Stimulated activated CD4-positive, alpha-beta T cell treated with anti-CD3 and anti-CD28 coated beads, Interleukin-1b, Interleukin-23, amount 100 ng/mL, for 24 hours (primary cell): Measurements from ENCODE around the gene MYCN.
"Not testable (repeated sequence)": the region's sequence is repeated elsewhere in the genome, so short reads cannot be mapped to it uniquely, and the experiment has no call there.

Source experiments
- DNase-seq, 4 experiments: peaks; one replicate each; pipeline ENCODE4 v3.0.0-alpha.2; 2020; ENCODE audit warnings: low read depth in 4 of 4, low spot score in 1 of 4

MYCN gene

DNA sequence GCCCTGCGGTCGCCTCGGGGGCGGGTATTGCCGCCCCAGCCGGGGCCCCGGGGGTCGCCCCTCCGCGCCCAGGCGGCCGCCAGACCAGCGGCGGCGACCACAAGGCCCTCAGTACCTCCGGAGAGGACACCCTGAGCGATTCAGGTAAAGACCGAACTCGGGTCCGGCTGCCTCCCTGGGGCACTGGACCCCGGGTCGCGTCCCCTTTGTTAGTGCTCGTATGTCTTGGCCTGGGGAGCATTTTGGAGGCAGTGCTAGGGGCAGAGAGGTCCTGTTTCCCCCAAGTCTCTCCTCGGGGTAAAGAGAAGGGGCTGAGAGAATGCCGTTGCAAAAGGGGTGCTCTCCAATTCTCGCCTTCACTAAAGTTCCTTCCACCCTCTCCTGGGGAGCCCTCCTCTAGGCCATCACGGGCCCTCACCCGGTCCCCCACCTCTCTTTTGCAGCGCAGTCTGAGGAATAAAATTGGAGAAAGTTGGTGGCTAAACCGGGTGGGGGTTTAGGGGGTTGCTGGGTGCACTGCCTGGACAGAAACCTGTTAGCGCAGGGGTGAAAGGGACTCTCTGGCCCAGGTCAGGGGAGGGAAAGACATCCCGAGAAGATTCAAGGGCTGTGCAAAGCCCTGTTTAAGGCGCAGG, 2.5 kb downstream of the MYCN start:
- DNase-seq: no peak

GRCh38 chr2:15943378-15944280, 3.3 kb downstream of the MYCN start:
- no peak for DNase-seq

- DNase-seq: no peak
Measured at GRCh38 chr2:15944325-15945017, 4.1 kb downstream of the MYCN start.

GRCh38 chr2:15945909-15946705, 5.8 kb downstream of the MYCN start:
- no peak for DNase-seq

DNA sequence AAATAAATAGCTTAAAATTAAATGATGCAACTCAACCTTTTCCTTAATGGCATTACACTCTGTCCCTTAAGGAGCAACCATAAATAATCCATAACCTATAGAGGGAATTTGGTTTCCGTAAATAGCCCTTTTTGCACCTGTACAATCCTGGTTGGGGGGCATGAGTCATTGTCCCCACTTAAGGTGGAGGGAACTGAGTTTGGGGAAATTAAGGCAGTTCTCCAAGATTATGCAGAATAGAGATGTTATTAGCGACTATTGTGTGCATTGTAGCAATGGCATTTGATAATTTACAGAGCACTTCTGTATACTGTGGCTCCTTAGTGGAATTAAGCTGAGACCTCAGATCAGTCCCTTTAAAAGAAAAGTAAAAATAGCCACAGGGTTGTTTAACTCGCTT, 6.6 kb downstream of the MYCN start:
- no peak for DNase-seq

GRCh38 chr2:15947431-15947830, 7.1 kb downstream of the MYCN start:
- no peak for DNase-seq

GRCh38 chr2:15948704-15948957, 8.3 kb downstream of the MYCN start:
- DNase-seq: no peak

DNA sequence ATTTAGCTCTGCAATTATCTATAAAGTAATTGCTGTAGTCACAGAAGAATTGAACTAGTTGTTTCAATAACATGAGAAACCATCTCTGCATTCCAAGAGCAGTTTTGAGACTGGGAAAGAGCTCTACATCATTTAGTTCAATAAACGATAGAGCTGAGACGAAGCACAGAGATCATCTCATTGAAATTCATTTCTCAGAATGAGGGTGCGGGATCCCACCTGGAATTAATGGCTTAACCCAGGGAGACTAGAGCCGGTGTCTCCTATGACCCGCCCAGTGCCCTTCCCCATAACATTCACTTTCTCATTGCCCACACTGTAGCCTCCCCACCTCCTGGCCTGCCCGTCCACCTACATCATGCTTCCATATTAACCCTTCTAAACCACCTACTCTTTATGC, 8.8 kb downstream of the MYCN start:
- no peak for DNase-seq

DNA sequence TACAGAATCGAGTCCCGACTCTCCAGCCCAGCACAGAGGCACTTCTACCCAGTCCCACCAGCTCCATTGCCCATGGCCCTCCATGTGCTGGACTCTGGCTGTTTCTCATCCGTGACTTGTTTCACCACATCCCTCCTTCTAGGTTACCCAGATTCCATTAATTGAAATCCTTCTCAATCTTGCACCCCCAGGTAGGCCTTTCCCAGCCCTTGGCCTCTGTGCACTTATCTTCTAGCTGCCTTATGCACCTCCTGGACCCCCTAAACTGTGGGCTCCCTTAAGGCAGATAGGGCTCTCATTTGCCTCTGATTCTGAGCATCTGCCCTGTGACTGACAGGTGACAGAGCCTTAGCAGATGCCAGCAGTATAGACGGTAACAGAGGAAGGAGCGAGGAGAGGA, 9.2 kb downstream of the MYCN start:
- no peak for DNase-seq

DNA sequence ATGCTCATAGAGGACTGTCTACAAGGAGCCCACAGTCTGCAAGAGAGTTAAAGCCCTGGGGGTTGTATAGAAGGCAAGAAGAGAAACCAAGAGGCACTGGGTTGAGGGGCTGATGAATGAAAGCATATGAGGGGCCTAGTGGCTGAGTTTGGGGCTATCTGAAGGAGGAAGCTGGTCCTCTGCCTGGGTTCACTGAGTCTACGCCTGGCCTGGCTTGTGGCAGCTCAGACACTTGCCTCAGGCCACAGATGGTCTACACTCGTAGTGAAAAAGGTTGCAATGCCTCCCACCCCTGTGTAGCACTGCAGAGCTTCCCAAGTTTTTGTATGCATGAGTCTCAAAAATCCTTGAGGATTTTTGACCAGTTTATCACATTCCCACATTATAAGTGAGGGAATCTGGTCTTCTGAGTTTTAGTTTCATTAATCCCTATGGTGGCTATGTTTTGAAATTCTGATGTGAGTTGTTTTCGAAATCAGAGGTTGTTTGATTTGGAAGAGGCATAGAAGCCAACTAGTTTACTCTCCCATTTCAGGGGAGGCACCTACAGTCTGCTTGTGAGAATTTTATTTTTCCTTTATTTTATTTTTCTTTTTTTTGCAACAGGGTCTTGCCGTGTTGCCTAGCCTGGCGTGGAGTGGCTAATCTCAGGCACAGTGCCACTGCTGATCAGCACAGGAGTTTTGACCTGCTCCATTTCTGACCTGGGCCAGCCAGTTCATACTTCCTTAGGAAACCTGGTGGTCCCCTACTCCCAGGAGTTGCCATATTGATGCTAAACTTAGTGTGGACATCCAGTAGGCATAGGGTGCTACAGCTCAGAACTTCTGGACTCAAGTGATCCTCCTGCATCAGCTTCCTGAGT, 10.0 kb downstream of the MYCN start:
- no peak for DNase-seq

DNA sequence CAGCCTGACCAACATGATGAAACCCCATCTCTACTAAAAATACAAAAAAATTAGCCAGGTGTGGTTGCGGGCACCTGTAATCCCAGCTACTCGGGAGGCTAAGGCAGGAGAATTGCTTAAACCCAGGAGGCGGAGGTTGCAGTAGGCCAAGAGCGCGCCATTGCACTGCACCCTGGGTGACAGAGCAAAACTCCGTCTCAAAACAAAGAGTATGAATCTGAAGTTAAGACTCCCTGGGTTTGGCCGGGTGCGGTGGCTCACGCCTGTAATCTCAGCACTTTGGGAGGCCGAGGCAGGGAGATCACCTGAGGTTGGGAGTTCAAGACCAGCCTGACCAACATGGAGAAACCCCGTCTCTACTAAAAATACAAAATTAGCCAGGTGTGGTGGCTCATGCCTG, 11.6 kb downstream of the MYCN start:
- not testable (repeated sequence) for DNase-seq

DNA sequence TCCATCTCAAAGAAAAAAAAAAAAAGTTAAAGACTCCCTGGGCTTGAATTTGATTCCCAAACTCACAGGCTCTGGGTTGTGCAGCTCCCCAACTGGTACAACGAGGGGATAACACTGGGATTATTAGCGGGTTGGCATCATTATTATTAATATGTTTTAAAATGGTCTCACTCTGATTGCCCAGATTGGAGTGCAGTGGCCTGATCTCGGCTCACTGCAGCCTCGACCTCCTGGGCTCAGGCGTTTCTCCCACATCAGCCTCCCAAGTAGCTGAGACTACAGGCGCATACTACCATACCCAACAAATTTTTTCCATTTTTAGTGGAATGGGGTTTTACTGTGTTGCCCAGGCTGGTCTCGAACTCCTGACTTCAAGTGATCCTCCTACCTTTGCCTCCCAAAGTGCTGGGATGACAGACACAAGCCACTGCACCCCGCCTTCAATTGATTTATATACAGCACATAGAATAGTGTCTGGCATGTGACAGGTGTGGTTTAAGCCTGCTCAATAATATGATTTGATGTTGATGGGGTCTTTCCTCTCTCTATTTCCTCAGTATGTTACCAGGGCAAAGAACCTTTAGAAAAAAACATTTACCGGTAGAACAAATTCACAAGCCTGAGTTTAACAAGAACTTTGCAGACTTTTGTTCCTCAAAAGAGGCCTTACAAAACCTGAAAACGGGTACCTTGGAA, 12.2 kb downstream of the MYCN start:
- DNase-seq: no peak

DNA sequence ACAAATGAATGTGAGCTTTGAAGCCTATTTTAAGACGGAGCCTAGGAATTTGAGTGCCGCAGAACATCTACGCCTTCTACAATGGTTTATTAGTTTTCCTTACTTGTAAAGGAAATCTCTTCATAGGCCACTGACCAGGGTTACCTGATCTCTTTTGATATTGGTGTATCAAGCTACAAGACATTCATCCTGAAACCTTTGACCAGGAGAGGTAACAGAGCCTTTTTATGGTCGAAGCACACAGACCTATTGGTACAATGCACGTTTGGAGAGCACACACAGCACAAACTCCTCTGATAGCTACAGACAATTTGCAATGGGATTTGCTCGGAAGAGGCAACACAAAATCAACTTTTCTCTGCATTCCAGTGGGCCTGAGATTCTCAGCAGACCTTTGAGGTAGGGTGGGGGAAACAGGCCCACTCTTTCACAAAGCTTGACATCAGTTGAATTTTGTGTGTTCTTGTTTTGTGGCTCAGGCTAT, 12.8 kb downstream of the MYCN start:
- no peak for DNase-seq

DNA sequence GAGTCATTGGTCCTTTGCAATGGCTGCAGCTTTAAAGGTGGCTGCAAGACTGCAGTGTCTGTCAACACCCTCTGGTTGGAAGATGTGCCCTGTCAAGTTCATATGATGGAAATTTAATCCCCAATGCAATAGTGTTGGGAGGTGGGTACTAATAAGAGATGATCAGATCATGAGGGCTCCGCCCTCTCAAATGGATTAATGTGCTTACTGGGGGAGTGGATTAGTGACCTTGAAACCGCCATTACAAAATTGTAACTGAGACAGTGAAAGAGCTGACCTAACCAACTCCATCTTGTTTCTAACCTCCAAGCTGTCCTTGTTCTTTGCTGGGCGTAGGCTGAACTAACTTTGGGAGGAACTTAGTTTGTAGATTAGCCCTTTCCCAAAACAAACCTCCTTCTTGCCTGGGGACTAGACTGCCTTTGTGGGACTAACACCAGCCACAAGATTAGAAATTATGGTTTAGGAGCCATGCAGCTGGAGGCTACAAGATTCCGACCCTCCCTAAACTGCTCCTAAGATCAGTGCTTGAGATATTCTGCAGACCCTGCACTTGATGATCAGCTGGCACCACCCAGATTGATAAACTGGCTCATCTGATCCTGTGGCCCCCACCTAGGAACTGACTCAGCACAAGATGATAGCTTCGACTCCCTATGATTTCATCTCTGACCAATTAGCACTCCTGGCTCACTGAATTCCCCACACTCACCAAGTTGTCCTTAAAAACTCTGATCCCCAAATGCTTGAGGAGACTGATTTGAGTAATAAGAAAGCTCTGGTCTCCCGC, 13.7 kb downstream of the MYCN start:
- no peak for DNase-seq

- DNase-seq: no peak
Measured at GRCh38 chr2:15954761-15955160, 14.4 kb downstream of the MYCN start.

GRCh38 chr2:15955232-15955988, 15.1 kb downstream of the MYCN start:
- no peak for DNase-seq

DNA sequence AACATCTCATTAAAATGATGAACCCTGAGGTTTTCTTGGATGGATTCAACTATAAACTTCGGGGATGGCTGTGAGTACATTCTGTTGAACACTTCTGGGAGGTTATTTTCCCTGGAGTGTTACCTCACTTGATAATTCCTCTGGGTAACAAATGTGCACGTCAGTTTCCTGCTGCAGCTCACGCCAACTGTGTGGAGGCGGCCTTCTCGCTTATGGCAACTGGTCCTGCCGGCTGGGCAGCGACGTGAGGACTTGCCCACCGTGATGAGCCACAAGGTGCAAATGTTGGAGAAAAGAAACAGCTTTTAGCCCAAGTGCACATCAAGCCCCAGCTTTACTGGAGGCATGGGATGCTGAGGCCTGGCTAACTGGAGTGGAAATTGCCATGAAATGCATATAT, 15.9 kb downstream of the MYCN start:
- no peak for DNase-seq
